HepG2 (cell line): ENCODE data around the gene ZNF19. TPM values are rescaled to one million over a fixed set of nuclear protein-coding genes. Genes with fewer than 3 reads are reported as not detected.
A peak's percentile ranks its signal among the peaks of the same experiment; 100 is the strongest.

Experiments used
- CBX1 ChIP-seq: IDR thresholded peaks from one replicate; pipeline ENCODE4 v1.6.1; 2016; ENCODE audit warnings: antibody characterized with exemption, low read depth
- ETV6 ChIP-seq: sonication (generic); formaldehyde crosslinking; conservative IDR thresholded peaks from 2 replicates; pipeline ENCODE4 v1.4.0; 2020; ENCODE audit warnings: missing genetic modification reagents
- KMT2A ChIP-seq: sonication (generic); formaldehyde crosslinking; IDR thresholded peaks from 2 replicates; pipeline ENCODE4 v1.4.0; 2020; ENCODE audit warnings: missing genetic modification reagents
- MED1 ChIP-seq: sonication (generic); formaldehyde crosslinking; IDR thresholded peaks from 2 replicates; pipeline ENCODE4 v1.4.0; 2020; ENCODE audit warnings: missing genetic modification reagents
- RNF2 ChIP-seq: fragments of 450-650 bp; conservative IDR thresholded peaks from 2 replicates; pipeline ENCODE4 v1.6.1; 2016; ENCODE audit warnings: low read depth
- STAG1 ChIP-seq: sonication (generic); formaldehyde crosslinking; IDR thresholded peaks from 2 replicates; pipeline ENCODE4 v1.4.0; 2020; ENCODE audit warnings: missing genetic modification reagents
- ZNF619 ChIP-seq: sonication (generic); formaldehyde crosslinking; IDR thresholded peaks from 2 replicates; pipeline ENCODE4 v1.4.0; 2020; ENCODE audit warnings: mild to moderate bottlenecking, missing genetic modification reagents
- polyA plus RNA-seq, 8 experiments: library from polyadenylated mRNA; depleted of rRNA in 3 of 8; stranded (reverse) in 7 of 8; unstranded in 1 of 8; fragments of >200 nt; fragmentation: Illumina TruSeq in 4 of 8; extraction: Trizol in 4 of 8; gene quantifications; 2 replicates each; pipeline versions ENCODE4 v1.2.1 to v1.2.3, GENCODE V29; 2011 to 2016; ENCODE audit warnings: low read depth in 4 of 8, missing spikeins in 1 of 8, mixed read lengths in 1 of 8; ENCODE audit not compliant: insufficient read depth in 1 of 8
- total RNA-seq, 5 experiments: library from RNA; depleted of rRNA; stranded (reverse); fragments of >200 nt; fragmentation: Illumina TruSeq; extraction: Trizol; gene quantifications; 2 replicates each; pipeline ENCODE4 v1.2.3, GENCODE V29; 2016; ENCODE audit warnings: low read depth in 1 of 5
- TF ChIP-seq, protein P1 (sequence below): sonication (generic); formaldehyde crosslinking; IDR thresholded peaks from one replicate; pipeline ENCODE4 v1.5.1; 2020; ENCODE audit warnings: mild to moderate bottlenecking, missing genetic modification reagents; ENCODE audit errors: not compliant biosample characterization
- TF ChIP-seq, protein P2 (sequence below): sonication (generic); formaldehyde crosslinking; IDR thresholded peaks from 2 replicates; pipeline ENCODE4 v1.4.0; 2020; ENCODE audit warnings: missing genetic modification reagents
- TF ChIP-seq, protein P3 (sequence below): sonication (generic); formaldehyde crosslinking; IDR thresholded peaks from 2 replicates; pipeline ENCODE4 v1.8.0; 2022; ENCODE audit warnings: missing genetic modification reagents, mild to moderate bottlenecking, borderline replicate concordance
- TF ChIP-seq, protein P4 (sequence below): sonication (generic); formaldehyde crosslinking; IDR thresholded peaks from 2 replicates; pipeline ENCODE4 v1.8.0; 2022; ENCODE audit warnings: missing genetic modification reagents, mild to moderate bottlenecking, inconsistent platforms, borderline replicate concordance

Gene ZNF19
- total and polyA plus RNA-seq, 2 of the 13 experiments (the other 11 are each of a cell fraction or from before 2014, with no cell fraction given), result 3.2 to 5.8 TPM

DNA sequence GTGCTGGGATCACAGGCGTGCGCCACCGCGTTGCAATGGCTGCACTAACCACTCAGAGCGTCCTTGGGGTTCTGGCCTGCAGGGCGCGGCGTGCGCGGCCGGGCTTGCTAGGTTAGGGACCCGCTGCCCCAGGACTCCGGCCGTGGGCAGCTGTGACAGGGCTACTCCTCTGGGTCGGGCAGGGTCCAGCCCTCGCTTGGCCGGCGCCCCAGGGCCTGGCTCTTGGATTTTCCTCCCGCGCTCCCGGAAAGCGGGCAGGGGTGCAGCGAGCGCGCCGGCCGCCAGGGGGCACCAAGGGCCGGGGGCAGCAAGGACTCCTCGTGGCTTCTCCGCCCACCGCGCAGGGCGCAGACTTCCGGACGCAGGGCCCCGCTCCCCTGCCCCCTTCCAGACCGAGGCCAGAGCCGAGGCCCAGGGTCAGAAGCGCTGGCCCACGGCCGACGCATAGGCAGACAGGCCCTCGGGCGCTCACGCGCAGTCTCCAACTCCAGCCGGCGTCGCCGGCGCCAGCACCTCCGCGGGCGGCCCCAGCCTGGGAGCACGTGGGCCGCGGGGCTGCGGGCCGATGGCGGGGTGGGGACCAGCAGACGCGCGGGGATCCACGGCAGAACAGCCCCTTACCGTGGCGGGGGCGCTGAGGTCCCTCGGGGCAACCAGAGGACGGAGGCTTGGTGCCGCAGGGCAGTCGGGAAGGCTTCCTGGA is 47.6 kb downstream of the ZNF19 start (continued):
- TF ChIP-seq, protein P1, sequence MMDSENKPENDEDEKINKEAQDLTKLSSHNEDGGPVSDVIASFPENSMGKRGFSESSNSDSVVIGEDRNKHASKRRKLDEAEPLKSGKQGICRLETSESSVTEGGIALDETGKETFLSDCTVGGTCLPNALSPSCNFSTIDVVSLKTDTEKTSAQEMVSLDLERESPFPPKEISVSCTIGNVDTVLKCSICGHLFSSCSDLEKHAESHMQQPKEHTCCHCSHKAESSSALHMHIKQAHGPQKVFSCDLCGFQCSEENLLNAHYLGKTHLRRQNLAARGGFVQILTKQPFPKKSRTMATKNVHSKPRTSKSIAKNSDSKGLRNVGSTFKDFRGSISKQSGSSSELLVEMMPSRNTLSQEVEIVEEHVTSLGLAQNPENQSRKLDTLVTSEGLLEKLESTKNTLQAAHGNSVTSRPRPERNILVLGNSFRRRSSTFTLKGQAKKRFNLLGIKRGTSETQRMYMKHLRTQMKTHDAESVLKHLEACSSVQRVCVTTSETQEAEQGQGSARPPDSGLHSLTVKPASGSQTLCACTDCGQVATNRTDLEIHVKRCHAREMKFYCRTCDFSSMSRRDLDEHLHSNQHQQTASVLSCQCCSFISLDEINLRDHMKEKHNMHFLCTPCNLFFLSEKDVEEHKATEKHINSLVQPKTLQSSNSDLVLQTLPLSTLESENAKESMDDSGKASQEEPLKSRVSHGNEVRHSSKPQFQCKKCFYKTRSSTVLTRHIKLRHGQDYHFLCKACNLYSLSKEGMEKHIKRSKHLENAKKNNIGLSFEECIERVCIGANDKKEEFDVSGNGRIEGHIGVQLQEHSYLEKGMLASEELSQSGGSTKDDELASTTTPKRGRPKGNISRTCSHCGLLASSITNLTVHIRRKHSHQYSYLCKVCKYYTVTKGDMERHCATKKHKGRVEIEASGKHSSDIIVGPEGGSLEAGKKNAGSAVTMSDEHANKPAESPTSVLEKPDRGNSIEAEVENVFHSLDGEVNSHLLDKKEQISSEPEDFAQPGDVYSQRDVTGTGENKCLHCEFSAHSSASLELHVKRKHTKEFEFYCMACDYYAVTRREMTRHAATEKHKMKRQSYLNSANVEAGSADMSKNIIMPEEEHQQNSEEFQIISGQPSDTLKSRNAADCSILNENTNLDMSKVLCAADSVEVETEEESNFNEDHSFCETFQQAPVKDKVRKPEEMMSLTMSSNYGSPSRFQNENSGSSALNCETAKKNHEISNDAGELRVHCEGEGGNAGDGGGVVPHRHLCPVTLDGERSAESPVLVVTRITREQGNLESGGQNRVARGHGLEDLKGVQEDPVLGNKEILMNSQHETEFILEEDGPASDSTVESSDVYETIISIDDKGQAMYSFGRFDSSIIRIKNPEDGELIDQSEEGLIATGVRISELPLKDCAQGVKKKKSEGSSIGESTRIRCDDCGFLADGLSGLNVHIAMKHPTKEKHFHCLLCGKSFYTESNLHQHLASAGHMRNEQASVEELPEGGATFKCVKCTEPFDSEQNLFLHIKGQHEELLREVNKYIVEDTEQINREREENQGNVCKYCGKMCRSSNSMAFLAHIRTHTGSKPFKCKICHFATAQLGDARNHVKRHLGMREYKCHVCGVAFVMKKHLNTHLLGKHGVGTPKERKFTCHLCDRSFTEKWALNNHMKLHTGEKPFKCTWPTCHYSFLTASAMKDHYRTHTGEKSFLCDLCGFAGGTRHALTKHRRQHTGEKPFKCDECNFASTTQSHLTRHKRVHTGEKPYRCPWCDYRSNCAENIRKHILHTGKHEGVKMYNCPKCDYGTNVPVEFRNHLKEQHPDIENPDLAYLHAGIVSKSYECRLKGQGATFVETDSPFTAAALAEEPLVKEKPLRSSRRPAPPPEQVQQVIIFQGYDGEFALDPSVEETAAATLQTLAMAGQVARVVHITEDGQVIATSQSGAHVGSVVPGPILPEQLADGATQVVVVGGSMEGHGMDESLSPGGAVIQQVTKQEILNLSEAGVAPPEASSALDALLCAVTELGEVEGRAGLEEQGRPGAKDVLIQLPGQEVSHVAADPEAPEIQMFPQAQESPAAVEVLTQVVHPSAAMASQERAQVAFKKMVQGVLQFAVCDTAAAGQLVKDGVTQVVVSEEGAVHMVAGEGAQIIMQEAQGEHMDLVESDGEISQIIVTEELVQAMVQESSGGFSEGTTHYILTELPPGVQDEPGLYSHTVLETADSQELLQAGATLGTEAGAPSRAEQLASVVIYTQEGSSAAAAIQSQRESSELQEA (CRISPR knock-in tag), result no peak
- TF ChIP-seq, protein P2, sequence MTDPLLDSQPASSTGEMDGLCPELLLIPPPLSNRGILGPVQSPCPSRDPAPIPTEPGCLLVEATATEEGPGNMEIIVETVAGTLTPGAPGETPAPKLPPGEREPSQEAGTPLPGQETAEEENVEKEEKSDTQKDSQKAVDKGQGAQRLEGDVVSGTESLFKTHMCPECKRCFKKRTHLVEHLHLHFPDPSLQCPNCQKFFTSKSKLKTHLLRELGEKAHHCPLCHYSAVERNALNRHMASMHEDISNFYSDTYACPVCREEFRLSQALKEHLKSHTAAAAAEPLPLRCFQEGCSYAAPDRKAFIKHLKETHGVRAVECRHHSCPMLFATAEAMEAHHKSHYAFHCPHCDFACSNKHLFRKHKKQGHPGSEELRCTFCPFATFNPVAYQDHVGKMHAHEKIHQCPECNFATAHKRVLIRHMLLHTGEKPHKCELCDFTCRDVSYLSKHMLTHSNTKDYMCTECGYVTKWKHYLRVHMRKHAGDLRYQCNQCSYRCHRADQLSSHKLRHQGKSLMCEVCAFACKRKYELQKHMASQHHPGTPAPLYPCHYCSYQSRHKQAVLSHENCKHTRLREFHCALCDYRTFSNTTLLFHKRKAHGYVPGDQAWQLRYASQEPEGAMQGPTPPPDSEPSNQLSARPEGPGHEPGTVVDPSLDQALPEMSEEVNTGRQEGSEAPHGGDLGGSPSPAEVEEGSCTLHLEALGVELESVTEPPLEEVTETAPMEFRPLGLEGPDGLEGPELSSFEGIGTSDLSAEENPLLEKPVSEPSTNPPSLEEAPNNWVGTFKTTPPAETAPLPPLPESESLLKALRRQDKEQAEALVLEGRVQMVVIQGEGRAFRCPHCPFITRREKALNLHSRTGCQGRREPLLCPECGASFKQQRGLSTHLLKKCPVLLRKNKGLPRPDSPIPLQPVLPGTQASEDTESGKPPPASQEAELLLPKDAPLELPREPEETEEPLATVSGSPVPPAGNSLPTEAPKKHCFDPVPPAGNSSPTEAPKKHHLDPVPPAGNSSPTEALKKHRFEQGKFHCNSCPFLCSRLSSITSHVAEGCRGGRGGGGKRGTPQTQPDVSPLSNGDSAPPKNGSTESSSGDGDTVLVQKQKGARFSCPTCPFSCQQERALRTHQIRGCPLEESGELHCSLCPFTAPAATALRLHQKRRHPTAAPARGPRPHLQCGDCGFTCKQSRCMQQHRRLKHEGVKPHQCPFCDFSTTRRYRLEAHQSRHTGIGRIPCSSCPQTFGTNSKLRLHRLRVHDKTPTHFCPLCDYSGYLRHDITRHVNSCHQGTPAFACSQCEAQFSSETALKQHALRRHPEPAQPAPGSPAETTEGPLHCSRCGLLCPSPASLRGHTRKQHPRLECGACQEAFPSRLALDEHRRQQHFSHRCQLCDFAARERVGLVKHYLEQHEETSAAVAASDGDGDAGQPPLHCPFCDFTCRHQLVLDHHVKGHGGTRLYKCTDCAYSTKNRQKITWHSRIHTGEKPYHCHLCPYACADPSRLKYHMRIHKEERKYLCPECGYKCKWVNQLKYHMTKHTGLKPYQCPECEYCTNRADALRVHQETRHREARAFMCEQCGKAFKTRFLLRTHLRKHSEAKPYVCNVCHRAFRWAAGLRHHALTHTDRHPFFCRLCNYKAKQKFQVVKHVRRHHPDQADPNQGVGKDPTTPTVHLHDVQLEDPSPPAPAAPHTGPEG (CRISPR knock-in tag), result no peak
- TF ChIP-seq ETV6 (no peak; the same call in 1 of the 2 replicates), KMT2A (CRISPR knock-in tag) (no peak), RNF2 (no peak), STAG1 (CRISPR knock-in tag) (peak; percentile 57), CBX1 (peak; percentile 52), ZNF619 (CRISPR knock-in tag) (no peak), MED1 (CRISPR knock-in tag) (no peak)
- TF ChIP-seq, protein P3, sequence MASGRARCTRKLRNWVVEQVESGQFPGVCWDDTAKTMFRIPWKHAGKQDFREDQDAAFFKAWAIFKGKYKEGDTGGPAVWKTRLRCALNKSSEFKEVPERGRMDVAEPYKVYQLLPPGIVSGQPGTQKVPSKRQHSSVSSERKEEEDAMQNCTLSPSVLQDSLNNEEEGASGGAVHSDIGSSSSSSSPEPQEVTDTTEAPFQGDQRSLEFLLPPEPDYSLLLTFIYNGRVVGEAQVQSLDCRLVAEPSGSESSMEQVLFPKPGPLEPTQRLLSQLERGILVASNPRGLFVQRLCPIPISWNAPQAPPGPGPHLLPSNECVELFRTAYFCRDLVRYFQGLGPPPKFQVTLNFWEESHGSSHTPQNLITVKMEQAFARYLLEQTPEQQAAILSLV (CRISPR knock-in tag), result no peak
- TF ChIP-seq, protein P4, sequence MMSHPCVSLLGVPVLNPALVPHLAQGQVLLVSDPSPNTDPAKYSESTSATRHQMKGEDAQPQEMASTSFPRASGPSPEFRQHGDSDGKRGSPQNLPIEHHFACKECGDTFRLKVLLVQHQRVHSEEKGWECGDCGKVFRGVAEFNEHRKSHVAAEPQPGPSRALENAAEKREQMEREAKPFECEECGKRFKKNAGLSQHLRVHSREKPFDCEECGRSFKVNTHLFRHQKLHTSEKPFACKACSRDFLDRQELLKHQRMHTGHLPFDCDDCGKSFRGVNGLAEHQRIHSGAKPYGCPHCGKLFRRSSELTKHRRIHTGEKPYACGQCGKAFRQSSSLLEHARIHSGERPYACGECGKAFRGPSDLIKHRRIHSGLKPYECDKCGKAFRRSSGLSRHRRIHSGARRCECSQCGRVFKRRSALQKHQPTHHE, result no peak
